Ovary (tissue), 3 donors: ENCODE measurements around the gene ITGAE.

ENCODE experiments used
- CTCF ChIP-seq, 3 donors: fragments of 450-650 bp in 2 of 3; fragments of 200-600 bp in 1 of 3; IDR thresholded peaks; one replicate each; pipeline versions ENCODE4 v1.5.1 to v1.8.0; 2016 to 2022; ENCODE audit warnings: antibody characterized with exemption in 3 of 3, mild to moderate bottlenecking in 1 of 3
- EP300 ChIP-seq: sonication (generic); formaldehyde crosslinking; IDR thresholded peaks from one replicate; pipeline ENCODE4 v1.6.1; 2017; ENCODE audit warnings: antibody characterized with exemption
- POLR2A ChIP-seq: fragments of 450-650 bp; IDR thresholded peaks from one replicate; pipeline ENCODE4 v1.6.1; 2017; ENCODE audit warnings: antibody characterized with exemption, mild to moderate bottlenecking, moderate library complexity
- donor health status: DM: no; HTN: no; CAD: no.

- TF ChIP-seq CTCF (IDR thresholded peaks at IDR 0.05) (no peak), POLR2A (no peak), EP300 (no peak)
Observed at GRCh38 chr17:3801347-3801746, 359 bp upstream of the ITGAE start.
